ENCODE results near the gene LSM12. TPM values are rescaled to one million over a fixed set of nuclear protein-coding genes. Genes with fewer than 3 reads are reported as not detected.

The LSM12 gene
- total and polyA plus RNA-seq, 4 donors, result 14.8 to 54.6 (median 35.6) TPM

- H3K4me1 ChIP-seq (ENCODE audit: control insufficient read depth in 5 of 5, insufficient read depth in 5 of 5, low read length in 5 of 5), result peaks cover 5 to 28% (median 7%) of the 10 kb centered on the region in 5 donors
- H3K27me3 ChIP-seq (ENCODE audit: control insufficient read depth in 3 of 3, insufficient read depth in 3 of 3, low read length in 2 of 3), result peaks cover 0 to 33% (median 32%) of the 10 kb centered on the region in 3 donors
- TF ChIP-seq CTCF (IDR thresholded peaks at IDR 0.05; ENCODE audit: control extremely low read depth, extremely low read depth), result peak; percentile 5
These were observed 59.7 kb downstream of the LSM12 start for GRCh38 chr17:44006598-44007345.

GRCh38 chr17:44006272-44006597 is 60.2 kb downstream of the LSM12 start:
- no peak for TF ChIP-seq CTCF (IDR thresholded peaks at IDR 0.05; ENCODE audit: control extremely low read depth, extremely low read depth)
- Histone ChIP-seq H3K36me3 (ENCODE audit: control insufficient read depth in 4 of 4, insufficient read depth in 4 of 4, low read length in 4 of 4) (peaks cover 0 to 14% (median 3%) of the 10 kb centered on the region in 4 donors), H3K9me3 (ENCODE audit: control insufficient read depth in 4 of 4, insufficient read depth in 3 of 4, low read length in 3 of 4) (no peaks in the 10 kb centered on the region), H3K4me3 (peak overlapping the region; percentile 12), H3K4me1 (ENCODE audit: control insufficient read depth in 5 of 5, insufficient read depth in 5 of 5, low read length in 5 of 5) (peaks cover 5 to 28% (median 7%) of the 10 kb centered on the region in 5 donors), H3K9ac (ENCODE audit: insufficient read depth in 1 of 2, low read length in 2 of 2) (peak overlapping the region in 1 of 2 donors; percentile 25), H3K27ac (ENCODE audit: low read depth in 1 of 2, low read length in 1 of 2) (peak overlapping the region in 1 of 2 donors; percentile 48), H3K27me3 (ENCODE audit: control insufficient read depth in 3 of 3, insufficient read depth in 3 of 3, low read length in 2 of 3) (peaks cover 0 to 33% (median 32%) of the 10 kb centered on the region in 3 donors)
- 3 to 4% methylated on average over 21 of the region's 21 CpGs for WGBS, 2 donors
- DNase-seq (no peak), ATAC-seq (ENCODE audit: insufficient read depth, low FRiP score) (no peak)

More at GRCh38 chr17:44006598-44007345, 59.7 kb downstream of the LSM12 start:
- ATAC-seq (ENCODE audit: insufficient read depth, low FRiP score) (peak; percentile 89), DNase-seq (peak; percentile 96 to 97 (median 96))
- Histone ChIP-seq H3K36me3 (ENCODE audit: control insufficient read depth in 4 of 4, insufficient read depth in 4 of 4, low read length in 4 of 4) (peaks cover 0 to 16% (median 6%) of the 10 kb centered on the region in 4 donors), H3K27ac (ENCODE audit: low read depth in 1 of 2, low read length in 1 of 2) (peak overlapping the region in 1 of 2 donors; percentile 49), H3K9ac (ENCODE audit: insufficient read depth in 1 of 2, low read length in 2 of 2) (peak overlapping the region in 1 of 2 donors; percentile 11), H3K4me3 (peak overlapping the region; percentile 28), H3K9me3 (ENCODE audit: control insufficient read depth in 4 of 4, insufficient read depth in 3 of 4, low read length in 3 of 4) (no peaks in the 10 kb centered on the region)
- 0 to 1% methylated on average over 40 of the region's 40 CpGs for WGBS, 2 donors

GRCh38 chr17:44005527-44006271 is 60.8 kb downstream of the LSM12 start:
- Histone ChIP-seq H3K9ac (ENCODE audit: insufficient read depth in 1 of 2, low read length in 2 of 2) (peak overlapping the region in 1 of 2 donors; percentile 25), H3K27ac (ENCODE audit: low read depth in 1 of 2, low read length in 1 of 2) (peak overlapping the region in 1 of 2 donors; percentile 48), H3K4me3 (peak overlapping the region; percentile 12), H3K9me3 (ENCODE audit: control insufficient read depth in 4 of 4, insufficient read depth in 3 of 4, low read length in 3 of 4) (no peaks in the 10 kb centered on the region), H3K4me1 (ENCODE audit: control insufficient read depth in 5 of 5, insufficient read depth in 5 of 5, low read length in 5 of 5) (peaks cover 5 to 28% (median 7%) of the 10 kb centered on the region in 5 donors), H3K27me3 (ENCODE audit: control insufficient read depth in 3 of 3, insufficient read depth in 3 of 3, low read length in 2 of 3) (peaks cover 0 to 33% (median 32%) of the 10 kb centered on the region in 3 donors), H3K36me3 (ENCODE audit: control insufficient read depth in 4 of 4, insufficient read depth in 4 of 4, low read length in 4 of 4) (peaks cover 0 to 12% (median 2%) of the 10 kb centered on the region in 4 donors)
- ATAC-seq (ENCODE audit: insufficient read depth, low FRiP score), result peak; percentile 35
- DNase-seq, result peak in 2 of 3 donors; percentile 14 to 29
- TF ChIP-seq CTCF (IDR thresholded peaks at IDR 0.05; ENCODE audit: control extremely low read depth, extremely low read depth), result no peak
- 5% methylated on average over 42 to 59 of the region's 59 CpGs for WGBS, 2 donors

Data from lung (tissue), 12 donors.